ENCODE results near the gene FRMD4A. TPM values are rescaled to one million over a fixed set of nuclear protein-coding genes. Genes with fewer than 3 reads are reported as not detected.
"Not testable (repeated sequence)": the region's sequence is repeated elsewhere in the genome, so short reads cannot be mapped to it uniquely, and the experiment has no call there.

The FRMD4A gene
- total and polyA plus RNA-seq, 2 experiments from 2014 or later = 5.4 to 10.3 TPM

GRCh38 chr10:14052931-14053330 is 277.8 kb downstream of the FRMD4A start:
- no peak for DNase-seq (ENCODE audit: low spot score)
- TF ChIP-seq EZH2 (IDR thresholded peaks at IDR 0.05; ENCODE audit: borderline replicate concordance) = no peak
- TF ChIP-seq EZH2phosphoT487 (IDR thresholded peaks at IDR 0.05; ENCODE audit: low read depth, severe bottlenecking, unreplicated experiment) = no peak
- TF ChIP-seq CTCF (IDR thresholded peaks at IDR 0.05; ENCODE audit: poor library complexity) = no peak
- no peaks in the 10 kb centered on the region for H3K36me3 ChIP-seq (replicated peaks; ENCODE audit: insufficient read depth, low read depth)
- H3K9me3 ChIP-seq (ENCODE audit: low read depth) = no peaks in the 10 kb centered on the region
- H4K20me1 ChIP-seq (ENCODE audit: insufficient read depth, poor library complexity, severe bottlenecking) = no peaks in the 10 kb centered on the region
- H3K4me1 ChIP-seq (ENCODE audit: insufficient read depth) = peaks cover 5% of the 10 kb centered on the region
- no peaks in the 10 kb centered on the region for H3K9me2 ChIP-seq (replicated peaks; ENCODE audit: insufficient read depth)
- no peak overlapping the region for H2AFZ ChIP-seq
- no peak overlapping the region for H3K27ac ChIP-seq
- 77% methylated on average over 5 of the region's 5 CpGs for WGBS (ENCODE audit: low lambda C conversion rate, missing lambda C conversion rate)
- H3K4me2 ChIP-seq = no peak overlapping the region
- H3K27me3 ChIP-seq = no peaks in the 10 kb centered on the region
- H3K79me2 ChIP-seq = no peaks in the 10 kb centered on the region
- no peak overlapping the region for H3K4me3 ChIP-seq

GRCh38 chr10:14050598-14050997 is 280.1 kb downstream of the FRMD4A start:
- Histone ChIP-seq H3K27me3 (no peaks in the 10 kb centered on the region), H2AFZ (no peak overlapping the region), H3K4me3 (no peak overlapping the region), H3K9me3 (ENCODE audit: low read depth) (no peaks in the 10 kb centered on the region), H3K4me1 (ENCODE audit: insufficient read depth) (no peaks in the 10 kb centered on the region), H3K4me2 (no peak overlapping the region), H4K20me1 (ENCODE audit: insufficient read depth, poor library complexity, severe bottlenecking) (no peaks in the 10 kb centered on the region), H3K36me3 (replicated peaks; ENCODE audit: insufficient read depth, low read depth) (no peaks in the 10 kb centered on the region), H3K27ac (no peak overlapping the region), H3K79me2 (no peaks in the 10 kb centered on the region), H3K9me2 (replicated peaks; ENCODE audit: insufficient read depth) (no peaks in the 10 kb centered on the region)
- TF ChIP-seq EZH2phosphoT487 (IDR thresholded peaks at IDR 0.05; ENCODE audit: low read depth, severe bottlenecking, unreplicated experiment) = no peak
- WGBS (ENCODE audit: low lambda C conversion rate, missing lambda C conversion rate) = 82% methylated on average over 4 of the region's 4 CpGs
- DNase-seq (ENCODE audit: low spot score) = no peak

GRCh38 chr10:14048930-14049613 is 281.7 kb downstream of the FRMD4A start:
- Histone ChIP-seq H3K9me2 (replicated peaks; ENCODE audit: insufficient read depth) (no peaks in the 10 kb centered on the region), H3K79me2 (no peaks in the 10 kb centered on the region), H4K20me1 (ENCODE audit: insufficient read depth, poor library complexity, severe bottlenecking) (no peaks in the 10 kb centered on the region), H3K4me2 (no peak overlapping the region), H3K36me3 (replicated peaks; ENCODE audit: insufficient read depth, low read depth) (no peaks in the 10 kb centered on the region), H3K9me3 (ENCODE audit: low read depth) (no peaks in the 10 kb centered on the region), H3K4me1 (ENCODE audit: insufficient read depth) (no peaks in the 10 kb centered on the region), H2AFZ (no peak overlapping the region), H3K27ac (peak overlapping the region; percentile 34), H3K4me3 (no peak overlapping the region), H3K27me3 (no peaks in the 10 kb centered on the region)
- TF ChIP-seq EZH2 (IDR thresholded peaks at IDR 0.05; ENCODE audit: borderline replicate concordance) (no peak), EZH2phosphoT487 (IDR thresholded peaks at IDR 0.05; ENCODE audit: low read depth, severe bottlenecking, unreplicated experiment) (no peak), CTCF (IDR thresholded peaks at IDR 0.05; ENCODE audit: poor library complexity) (no peak)
- 87% methylated on average over 6 of the region's 6 CpGs for WGBS (ENCODE audit: low lambda C conversion rate, missing lambda C conversion rate)
- peak; percentile 30 for DNase-seq (ENCODE audit: low spot score)

GRCh38 chr10:14047431-14047830 is 283.3 kb downstream of the FRMD4A start:
- Histone ChIP-seq H2AFZ (no peak overlapping the region), H4K20me1 (ENCODE audit: insufficient read depth, poor library complexity, severe bottlenecking) (no peaks in the 10 kb centered on the region), H3K36me3 (replicated peaks; ENCODE audit: insufficient read depth, low read depth) (no peaks in the 10 kb centered on the region), H3K27ac (no peak overlapping the region), H3K9me3 (ENCODE audit: low read depth) (no peaks in the 10 kb centered on the region), H3K9me2 (replicated peaks; ENCODE audit: insufficient read depth) (no peaks in the 10 kb centered on the region), H3K27me3 (no peaks in the 10 kb centered on the region), H3K4me3 (no peak overlapping the region), H3K4me2 (no peak overlapping the region), H3K79me2 (no peaks in the 10 kb centered on the region), H3K4me1 (ENCODE audit: insufficient read depth) (no peaks in the 10 kb centered on the region)
- DNase-seq (ENCODE audit: low spot score) = no peak
- 94% methylated on average over 2 of the region's 2 CpGs for WGBS (ENCODE audit: low lambda C conversion rate, missing lambda C conversion rate)
- TF ChIP-seq CTCF (IDR thresholded peaks at IDR 0.05; ENCODE audit: poor library complexity) (no peak), EZH2 (IDR thresholded peaks at IDR 0.05; ENCODE audit: borderline replicate concordance) (no peak), EZH2phosphoT487 (IDR thresholded peaks at IDR 0.05; ENCODE audit: low read depth, severe bottlenecking, unreplicated experiment) (no peak)

GRCh38 chr10:14042051-14042450 is 288.7 kb downstream of the FRMD4A start:
- not testable (repeated sequence) for H3K4me2 ChIP-seq; H3K36me3 ChIP-seq (replicated peaks; ENCODE audit: insufficient read depth, low read depth); H3K79me2 ChIP-seq; DNase-seq (ENCODE audit: low spot score); H3K27ac ChIP-seq; H3K4me3 ChIP-seq; H3K27me3 ChIP-seq; H3K9me2 ChIP-seq (replicated peaks; ENCODE audit: insufficient read depth); H3K9me3 ChIP-seq (ENCODE audit: low read depth); H4K20me1 ChIP-seq (ENCODE audit: insufficient read depth, poor library complexity, severe bottlenecking); H2AFZ ChIP-seq
- H3K4me1 ChIP-seq (ENCODE audit: insufficient read depth) = peaks cover 22% of the 10 kb centered on the region
- 89% methylated on average over 7 of the region's 7 CpGs for WGBS (ENCODE audit: low lambda C conversion rate, missing lambda C conversion rate)

Data from hepatocyte (in vitro differentiated cells).